HG03432 (cell line): ENCODE data around the gene MAVS.
A peak's percentile ranks its signal among the peaks of the same experiment; 100 is the strongest.

Experiments
- ATAC-seq: cut with Tn5 transposase; IDR thresholded peaks from one replicate; pipeline ENCODE4 v1.9.1; 2021; ENCODE audit warnings: mild to moderate bottlenecking, moderate library complexity; ENCODE audit not compliant: unreplicated experiment

Gene MAVS

GRCh38 chr20:3847429-3847940, 851 bp downstream of the MAVS start:
- no peak for ATAC-seq

GRCh38 chr20:3848565-3848964, 1.9 kb downstream of the MAVS start:
- no peak for ATAC-seq

GRCh38 chr20:3854462-3854871, 7.8 kb downstream of the MAVS start:
- ATAC-seq: no peak

GRCh38 chr20:3857405-3857804, 10.8 kb downstream of the MAVS start:
- ATAC-seq: no peak

GRCh38 chr20:3858689-3859088, 12.1 kb downstream of the MAVS start:
- no peak for ATAC-seq

GRCh38 chr20:3861191-3861590, 14.6 kb downstream of the MAVS start:
- ATAC-seq: no peak

- no peak for ATAC-seq
These were observed 15.7 kb downstream of the MAVS start for GRCh38 chr20:3862333-3862732.

- ATAC-seq: peak; percentile 58
These were observed 16.7 kb downstream of the MAVS start for GRCh38 chr20:3863317-3863716.

GRCh38 chr20:3864518-3864917, 17.9 kb downstream of the MAVS start:
- ATAC-seq: no peak

- no peak for ATAC-seq
These were observed 18.7 kb downstream of the MAVS start for GRCh38 chr20:3865152-3865886.

GRCh38 chr20:3865887-3866407, 19.3 kb downstream of the MAVS start:
- ATAC-seq: no peak

GRCh38 chr20:3866464-3866863, 19.8 kb downstream of the MAVS start:
- no peak for ATAC-seq

- no peak for ATAC-seq
These were observed 21.2 kb downstream of the MAVS start for GRCh38 chr20:3867802-3868201.

- ATAC-seq: no peak
These were observed 23.4 kb downstream of the MAVS start for GRCh38 chr20:3869839-3870634.

- no peak for ATAC-seq
These were observed 25.1 kb downstream of the MAVS start for GRCh38 chr20:3871550-3872265.

GRCh38 chr20:3873507-3873906, 26.9 kb downstream of the MAVS start:
- ATAC-seq: no peak

GRCh38 chr20:3874194-3874844, 27.7 kb downstream of the MAVS start:
- no peak for ATAC-seq

GRCh38 chr20:3875378-3875974, 28.8 kb downstream of the MAVS start:
- no peak for ATAC-seq

- no peak for ATAC-seq
These were observed 29.4 kb downstream of the MAVS start for GRCh38 chr20:3876000-3876399.

- ATAC-seq: no peak
These were observed 30.0 kb downstream of the MAVS start for GRCh38 chr20:3876676-3877075.
